B cell (primary cell): ENCODE measurements around the gene NME2. TPM values are rescaled to one million over a fixed set of nuclear protein-coding genes. Genes with fewer than 3 reads are reported as not detected.
A peak's percentile ranks its signal among the peaks of the same experiment; 100 is the strongest.

Experiments
- ATAC-seq: fragments of 200-7000 bp; cut with Tn5 transposase; one replicate; pipeline ENCODE4 v1.10.0; 2021; ENCODE audit warnings: low read depth, mild to moderate bottlenecking, moderate number of reproducible peaks, moderate library complexity
- CTCF ChIA-PET: fragments of 350-600 bp; sonication (Branson Sonifier 250); formaldehyde crosslinking; loops from one replicate; lab custom pipeline; 2021; ENCODE audit warnings: antibody characterized with exemption, inconsistent platforms; lab: Charles Lee
- POLR2A ChIA-PET: fragments of 350-600 bp; sonication (Branson Sonifier 250); formaldehyde crosslinking; loops from one replicate; lab custom pipeline; 2021; ENCODE audit warnings: antibody characterized with exemption; lab: Charles Lee
- DNase-seq: peaks from one replicate; pipeline ENCODE4 v3.0.0; 2013
- H2AFZ ChIP-seq: 2 replicates; pipeline ENCODE4 v1.6.1; 2012; ENCODE audit warnings: mild to moderate bottlenecking, low read depth, low read length; ENCODE audit not compliant: insufficient read depth, poor library complexity, severe bottlenecking
- H3K27ac ChIP-seq, 2 donors: 1 replicate in 1 of 2; 2 replicates in 1 of 2; pipeline ENCODE4 v1.5.1; 2012 to 2013; ENCODE audit warnings: low read length in 2 of 2, mild to moderate bottlenecking in 2 of 2, moderate library complexity in 1 of 2
- H3K27me3 ChIP-seq, 4 experiments: fragments of 200-600 bp in 1 of 4; sonication (generic) in 1 of 4; replicated peaks in 1 of 4; 1 replicate in 2 of 4; 2 replicates in 2 of 4; pipeline versions ENCODE4 v1.6.1 to v1.7.0; 2013 to 2016; ENCODE audit warnings: low read length in 3 of 4, mild to moderate bottlenecking in 2 of 4, mixed read lengths in 1 of 4, moderate library complexity in 1 of 4; ENCODE audit not compliant: insufficient read depth in 4 of 4, control insufficient read depth in 3 of 4; ENCODE audit errors: control extremely low read depth in 1 of 4
- H3K36me3 ChIP-seq, 2 experiments: replicated peaks in 1 of 2; 1 replicate in 1 of 2; 2 replicates in 1 of 2; pipeline versions ENCODE4 v1.6.1 to v1.7.1; 2013; ENCODE audit warnings: low read length in 1 of 2; ENCODE audit not compliant: insufficient read depth in 2 of 2, control insufficient read depth in 1 of 2; ENCODE audit errors: control extremely low read depth in 1 of 2, extremely low read depth in 1 of 2
- H3K4me1 ChIP-seq, 2 donors: fragments of 200-600 bp in 1 of 2; sonication (generic) in 1 of 2; 1 replicate in 1 of 2; 2 replicates in 1 of 2; pipeline versions ENCODE4 v1.5.1 to v1.6.1; 2013 to 2017; ENCODE audit warnings: low read length in 2 of 2; ENCODE audit not compliant: control insufficient read depth in 2 of 2, insufficient read depth in 2 of 2
- H3K4me2 ChIP-seq: replicated peaks from 2 replicates; pipeline ENCODE3; 2012; ENCODE audit warnings: mild to moderate bottlenecking, low read depth, low read length; ENCODE audit not compliant: poor library complexity, severe bottlenecking
- H3K4me3 ChIP-seq, 5 experiments: fragments of 200-600 bp in 1 of 5; sonication (generic) in 1 of 5; 1 replicate in 3 of 5; 2 replicates in 2 of 5; pipeline versions ENCODE4 v1.5.1 to v1.7.0; 2011 to 2016; ENCODE audit warnings: low read length in 4 of 5, mild to moderate bottlenecking in 4 of 5, low read depth in 2 of 5, control low read depth in 1 of 5, moderate library complexity in 1 of 5; ENCODE audit not compliant: insufficient read depth in 1 of 5; ENCODE audit errors: control extremely low read depth in 1 of 5, extremely low read depth in 1 of 5
- H3K79me2 ChIP-seq: fragments of 200-600 bp; sonication (generic); one replicate; pipeline ENCODE4 v1.6.0; 2016; ENCODE audit warnings: low read length; ENCODE audit not compliant: control insufficient read depth, insufficient read depth
- H3K9ac ChIP-seq: fragments of 200-600 bp; sonication (generic); 2 replicates; pipeline ENCODE4 v1.6.1; 2017; ENCODE audit warnings: mild to moderate bottlenecking, low read length, moderate library complexity
- H3K9me3 ChIP-seq, 3 donors: one replicate each; pipeline versions ENCODE4 v1.6.1 to v1.7.1; 2013; ENCODE audit warnings: low read length in 2 of 3; ENCODE audit not compliant: control insufficient read depth in 2 of 3, insufficient read depth in 1 of 3; ENCODE audit errors: control extremely low read depth in 1 of 3
- H4K20me1 ChIP-seq: 2 replicates; pipeline ENCODE4 v1.6.0; 2012; ENCODE audit warnings: mild to moderate bottlenecking, low read length; ENCODE audit not compliant: insufficient read depth, control insufficient read depth, poor library complexity, severe bottlenecking
- H3K27ac Mint-ChIP-seq: one replicate; pipeline ENCODE4 v1.8.0; 2021; ENCODE audit warnings: mixed read lengths
- H3K27me3 Mint-ChIP-seq: one replicate; pipeline ENCODE4 v1.8.0; 2021; ENCODE audit warnings: mixed read lengths
- H3K4me1 Mint-ChIP-seq: one replicate; pipeline ENCODE4 v1.8.0; 2021; ENCODE audit warnings: mixed read lengths
- H3K4me3 Mint-ChIP-seq: one replicate; pipeline ENCODE4 v1.8.0; 2021; ENCODE audit warnings: mixed read lengths
- H3K9me3 Mint-ChIP-seq: one replicate; pipeline ENCODE4 v1.8.0; 2022; ENCODE audit warnings: mixed read lengths; ENCODE audit not compliant: insufficient read depth
- CTCF ChIP-seq: fragments of 200-600 bp; IDR thresholded peaks from one replicate; pipeline ENCODE4 v1.8.0; 2022; ENCODE audit warnings: antibody characterized with exemption, mild to moderate bottlenecking
- EZH2 ChIP-seq: IDR thresholded peaks from 2 replicates; pipeline ENCODE4 v1.6.1; 2012; ENCODE audit warnings: borderline replicate concordance, low read depth, mild to moderate bottlenecking, moderate library complexity, low read length; ENCODE audit not compliant: insufficient read depth, poor library complexity, severe bottlenecking
- WGBS: methylation state at CpG from one replicate; pipeline ENCODE4 v1.1.5; 2013; ENCODE audit warnings: missing lambda C conversion rate; ENCODE audit not compliant: insufficient coverage; 5-methylcytosine and 5-hydroxymethylcytosine counted together
- intact Hi-C: fragments of 100-400 bp; cut with micrococcal nuclease; formaldehyde crosslinking; loops from one replicate; pipeline ENCODE4 v1.10.0; 2022
- polyA plus RNA-seq: library from polyadenylated mRNA; depleted of rRNA; stranded (reverse); fragments of >200 nt; gene quantifications from 2 replicates; pipeline ENCODE4 v1.2.3, GENCODE V29; 2012
- total RNA-seq, 2 donors: library from RNA; stranded (reverse); fragments of 120-200 nt in 1 of 2; gene quantifications; 1 replicate in 1 of 2; 2 replicates in 1 of 2; pipeline versions ENCODE4 v1.2.3 to v1.2.4, GENCODE V29; 2013 to 2022

Gene NME2
- total and polyA plus RNA-seq, 2 donors (not counting 1 experiment from before 2014, with no cell fraction given): 154 to 166 TPM

DNA sequence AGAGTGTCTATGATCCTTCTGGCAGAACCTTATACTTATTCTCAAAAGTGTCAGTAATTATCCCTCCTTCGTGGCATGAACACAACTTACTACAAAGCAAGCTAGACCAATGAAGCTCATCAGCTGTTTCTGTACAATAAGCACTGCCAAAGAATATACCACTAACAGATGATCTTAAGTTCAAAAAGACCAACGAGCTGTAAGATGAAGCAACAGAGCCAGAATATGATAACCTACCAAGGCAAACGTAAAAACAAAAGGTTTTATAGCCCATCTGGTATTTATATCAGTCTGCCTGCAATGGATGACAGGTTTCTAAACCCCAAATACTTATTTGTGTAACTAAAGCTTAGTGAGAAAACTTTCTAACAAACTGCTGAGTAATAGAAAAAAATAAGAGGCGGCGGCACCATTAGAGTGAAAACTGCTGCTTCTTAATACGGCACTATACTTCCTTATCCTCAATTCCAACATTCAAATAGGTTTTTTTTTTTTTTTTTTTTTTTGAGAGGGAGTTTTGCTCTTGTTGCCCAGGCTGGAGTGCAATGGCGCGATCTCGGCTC, 22.1 kb downstream of the NME2 start:
- H3K27ac Mint-ChIP-seq: peak overlapping the region; percentile 10
- CTCF ChIA-PET: interaction anchor here (0.9 kb wide), 1 partner anchor 12 kb away, joined by 3 read pairs; no protein-coding TSS in a partner anchor
- POLR2A ChIA-PET: interaction anchor here (0.7 kb wide), 1 partner anchor 21 kb away, joined by 3 read pairs; no protein-coding TSS in a partner anchor
- no peaks in the 10 kb centered on the region for H3K4me1 ChIP-seq
- H2AFZ ChIP-seq: no peak overlapping the region
- no peaks in the 10 kb centered on the region for H3K27me3 ChIP-seq
- no peak for ATAC-seq
- no peak overlapping the region for H3K4me2 ChIP-seq
- no peak overlapping the region for H3K4me3 Mint-ChIP-seq
- no peaks in the 10 kb centered on the region for H3K9me3 Mint-ChIP-seq
- H4K20me1 ChIP-seq: no peaks in the 10 kb centered on the region
- no peaks in the 10 kb centered on the region for H3K79me2 ChIP-seq
- H3K27ac ChIP-seq: no peak overlapping the region
- no peaks in the 10 kb centered on the region for H3K4me1 Mint-ChIP-seq
- H3K27me3 Mint-ChIP-seq: no peaks in the 10 kb centered on the region
- H3K9ac ChIP-seq: no peak overlapping the region
- TF ChIP-seq EZH2 (no peak), CTCF (no peak)
- no peak for DNase-seq
- 86% methylated on average over 1 of the region's 9 CpGs for WGBS
- intact Hi-C loops: no loop called here
- peaks cover 6 to 55% of the 10 kb centered on the region in 2 experiments for H3K36me3 ChIP-seq
- no peaks in the 10 kb centered on the region for H3K9me3 ChIP-seq
- H3K4me3 ChIP-seq: no peak overlapping the region

- no peak overlapping the region for H3K4me3 Mint-ChIP-seq
- POLR2A ChIA-PET: no interaction called here
- Histone ChIP-seq H3K27me3 (no peaks in the 10 kb centered on the region), H3K9ac (no peak overlapping the region), H3K4me3 (no peak overlapping the region), H3K4me1 (no peaks in the 10 kb centered on the region), H3K9me3 (no peaks in the 10 kb centered on the region), H3K4me2 (no peak overlapping the region), H3K36me3 (peaks cover 6 to 61% of the 10 kb centered on the region in 2 experiments), H4K20me1 (no peaks in the 10 kb centered on the region), H3K79me2 (no peaks in the 10 kb centered on the region), H2AFZ (no peak overlapping the region), H3K27ac (no peak overlapping the region)
- CTCF ChIA-PET: no interaction called here
- DNase-seq (no peak), ATAC-seq (no peak)
- intact Hi-C loops: no loop called here
- H3K27me3 Mint-ChIP-seq: no peaks in the 10 kb centered on the region
- H3K9me3 Mint-ChIP-seq: no peaks in the 10 kb centered on the region
- H3K4me1 Mint-ChIP-seq: no peaks in the 10 kb centered on the region
- no peak for TF ChIP-seq EZH2
- TF ChIP-seq CTCF: no peak
- H3K27ac Mint-ChIP-seq: no peak overlapping the region
These were observed 23.0 kb downstream of the NME2 start for GRCh38 chr17:51189162-51189561.
